Upper lobe of right lung (tissue), 1 donor: ENCODE data around the gene ZNF511. TPM values are rescaled to one million over a fixed set of nuclear protein-coding genes. Genes with fewer than 3 reads are reported as not detected.

Source experiments
- ATAC-seq: fragments of 200-7000 bp; cut with Tn5 transposase; one replicate; pipeline ENCODE4 v1.9.1; 2020; ENCODE audit warnings: mild to moderate bottlenecking, moderate library complexity
- DNase-seq: peaks from one replicate; pipeline ENCODE4 v3.0.0-alpha.2; 2020
- H3K27ac ChIP-seq: fragments of 200-600 bp; one replicate; pipeline ENCODE4 v1.8.0; 2022
- H3K27me3 ChIP-seq: fragments of 200-600 bp; one replicate; pipeline ENCODE4 v1.8.0; 2022; ENCODE audit warnings: mild to moderate bottlenecking
- H3K36me3 ChIP-seq: fragments of 200-600 bp; one replicate; pipeline ENCODE4 v1.8.0; 2022
- H3K4me1 ChIP-seq: fragments of 200-600 bp; one replicate; pipeline ENCODE4 v1.8.0; 2022
- H3K4me3 ChIP-seq: fragments of 200-600 bp; one replicate; pipeline ENCODE4 v1.8.0; 2022; ENCODE audit warnings: mild to moderate bottlenecking
- H3K9me3 ChIP-seq: fragments of 200-600 bp; one replicate; pipeline ENCODE4 v1.8.0; 2022
- intact Hi-C: fragments of 100-400 bp; cut with DNase I; formaldehyde crosslinking; loops from one replicate; pipeline ENCODE4 v1.11.0; 2022
- total RNA-seq: library from RNA; stranded (reverse); fragmentation: NEBNext Ultra II Directional; extraction: Animal tissue kit (Norgen Biotek cat#: 25700); gene quantifications from one replicate; pipeline ENCODE4 v1.2.1, GENCODE V29; 2021
- TF ChIP-seq, protein P1 (sequence below): fragments of 200-600 bp; IDR thresholded peaks from one replicate; pipeline ENCODE4 v1.8.0; 2022; ENCODE audit warnings: antibody characterized with exemption
- donor health status: DM: no; HTN: yes; CAD: no; lungs with severe emphysema.

ZNF511 gene
- total RNA-seq, 1 donor from 2014 or later = 42.8 TPM

DNA sequence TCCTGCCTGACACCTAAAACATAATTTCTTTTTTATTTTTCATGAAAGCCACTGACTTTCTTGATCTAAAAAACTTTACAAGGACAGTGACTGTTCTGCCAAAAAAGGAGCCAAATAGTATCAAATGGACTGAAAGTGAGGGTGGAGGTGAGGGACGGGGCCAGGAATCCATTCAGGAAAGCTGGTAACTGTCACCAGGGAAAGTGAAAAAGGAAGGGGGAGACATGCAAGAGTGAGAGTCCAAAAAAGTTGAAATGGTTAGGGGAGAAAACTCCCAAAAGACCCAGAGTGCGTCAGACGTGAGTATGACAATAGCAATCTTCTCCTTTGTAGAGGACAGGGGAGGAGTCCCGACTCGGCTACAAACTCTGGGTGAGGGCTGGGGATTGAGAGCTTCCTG, 35.5 kb downstream of the ZNF511 start:
- Histone ChIP-seq H3K36me3 (no peaks in the 10 kb centered on the region), H3K27ac (no peak overlapping the region), H3K4me3 (no peak overlapping the region), H3K9me3 (no peaks in the 10 kb centered on the region), H3K4me1 (no peaks in the 10 kb centered on the region), H3K27me3 (peaks cover 61% of the 10 kb centered on the region)
- ATAC-seq = no peak
- intact Hi-C loops = no loop called here
- TF ChIP-seq, protein P1, sequence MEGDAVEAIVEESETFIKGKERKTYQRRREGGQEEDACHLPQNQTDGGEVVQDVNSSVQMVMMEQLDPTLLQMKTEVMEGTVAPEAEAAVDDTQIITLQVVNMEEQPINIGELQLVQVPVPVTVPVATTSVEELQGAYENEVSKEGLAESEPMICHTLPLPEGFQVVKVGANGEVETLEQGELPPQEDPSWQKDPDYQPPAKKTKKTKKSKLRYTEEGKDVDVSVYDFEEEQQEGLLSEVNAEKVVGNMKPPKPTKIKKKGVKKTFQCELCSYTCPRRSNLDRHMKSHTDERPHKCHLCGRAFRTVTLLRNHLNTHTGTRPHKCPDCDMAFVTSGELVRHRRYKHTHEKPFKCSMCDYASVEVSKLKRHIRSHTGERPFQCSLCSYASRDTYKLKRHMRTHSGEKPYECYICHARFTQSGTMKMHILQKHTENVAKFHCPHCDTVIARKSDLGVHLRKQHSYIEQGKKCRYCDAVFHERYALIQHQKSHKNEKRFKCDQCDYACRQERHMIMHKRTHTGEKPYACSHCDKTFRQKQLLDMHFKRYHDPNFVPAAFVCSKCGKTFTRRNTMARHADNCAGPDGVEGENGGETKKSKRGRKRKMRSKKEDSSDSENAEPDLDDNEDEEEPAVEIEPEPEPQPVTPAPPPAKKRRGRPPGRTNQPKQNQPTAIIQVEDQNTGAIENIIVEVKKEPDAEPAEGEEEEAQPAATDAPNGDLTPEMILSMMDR = no peak
- DNase-seq = no peak

DNA sequence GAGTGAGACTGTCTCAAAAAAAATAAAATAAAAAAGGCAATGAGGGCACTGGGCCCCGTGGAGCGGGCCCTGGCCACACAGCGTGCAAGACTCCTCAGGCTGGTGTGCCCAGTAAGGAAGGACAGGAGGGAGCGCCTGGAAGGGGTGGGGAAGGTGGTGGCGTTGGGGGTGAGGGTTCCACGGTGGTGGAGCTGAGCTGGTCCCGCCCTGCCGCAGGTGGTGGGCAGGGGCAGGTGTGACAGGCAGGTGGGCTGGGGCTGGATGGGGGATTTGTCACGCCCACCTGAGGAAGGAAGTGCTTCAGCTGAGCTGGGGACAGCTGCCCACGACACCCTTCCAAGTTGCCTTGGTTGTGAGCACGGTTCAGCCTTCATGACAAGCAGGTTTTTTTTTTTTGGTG, 37.7 kb downstream of the ZNF511 start:
- no peak overlapping the region for H3K27ac ChIP-seq
- peaks cover 60% of the 10 kb centered on the region for H3K27me3 ChIP-seq
- TF ChIP-seq, protein P1 = no peak
- no peak for DNase-seq
- H3K4me1 ChIP-seq = no peaks in the 10 kb centered on the region
- H3K9me3 ChIP-seq = no peaks in the 10 kb centered on the region
- H3K36me3 ChIP-seq = no peaks in the 10 kb centered on the region
- intact Hi-C loops = no loop called here
- no peak for ATAC-seq
- no peak overlapping the region for H3K4me3 ChIP-seq

DNA sequence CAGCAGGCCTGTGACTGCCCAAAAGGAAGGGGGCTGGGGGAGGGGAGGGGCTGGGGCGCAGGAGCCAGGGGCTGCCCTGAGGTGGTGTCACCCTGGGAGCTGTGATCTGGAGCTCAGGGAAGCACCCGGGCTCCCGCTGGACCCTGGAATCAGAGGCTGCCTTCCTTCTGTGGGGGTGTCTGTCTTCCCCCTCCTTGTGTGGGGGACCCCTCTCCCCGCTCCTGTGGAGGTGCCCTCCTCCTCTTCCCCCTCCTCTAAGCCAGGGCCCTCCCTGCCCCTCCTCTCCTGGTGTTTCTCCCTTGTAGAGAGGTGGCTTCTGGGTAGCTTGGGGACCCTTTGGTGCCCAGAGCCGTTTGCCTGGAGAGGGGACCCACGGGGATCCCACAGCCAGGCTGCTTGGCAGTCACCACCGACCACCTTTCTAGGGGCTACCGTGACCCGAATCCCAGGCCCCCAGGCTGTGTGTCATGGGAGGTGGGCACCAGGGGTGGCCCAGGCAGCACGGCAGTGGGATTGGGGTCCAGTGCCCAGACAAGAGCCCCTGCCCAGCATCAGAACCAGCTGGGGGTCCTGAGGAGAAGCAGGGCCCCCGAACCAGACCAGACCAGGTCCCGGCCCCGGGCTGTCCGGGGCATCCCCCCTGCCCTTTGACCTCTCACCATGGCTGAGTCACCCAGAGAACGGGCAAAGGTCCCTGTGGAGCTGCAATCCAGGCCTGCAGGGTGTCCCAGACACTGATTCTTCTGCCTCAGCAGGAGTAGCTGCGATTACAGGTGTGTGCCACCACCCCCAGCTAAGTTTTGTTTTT, 39.2 kb downstream of the ZNF511 start:
- DNase-seq = no peak
- no peaks in the 10 kb centered on the region for H3K4me1 ChIP-seq

DNA sequence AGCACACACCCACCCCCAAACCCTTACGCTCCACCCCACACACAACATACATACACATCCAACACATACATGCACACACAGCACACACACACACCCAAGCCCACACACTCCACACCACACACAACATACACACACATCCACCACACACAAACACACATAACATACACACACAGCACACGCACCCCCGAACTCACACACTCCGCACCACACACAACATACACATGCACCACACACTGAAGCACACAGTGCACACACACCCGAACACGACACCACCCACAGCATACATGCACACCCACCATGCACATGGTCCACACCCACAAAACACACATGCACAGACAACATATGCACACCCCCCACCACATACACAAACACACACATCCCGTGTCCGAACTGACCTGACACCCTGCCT, 40.5 kb downstream of the ZNF511 start:
- H3K27me3 ChIP-seq = peaks cover 39% of the 10 kb centered on the region
- H3K27ac ChIP-seq = no peak overlapping the region
- ATAC-seq (no peak), DNase-seq (no peak)
- no peaks in the 10 kb centered on the region for H3K36me3 ChIP-seq
- H3K9me3 ChIP-seq = no peaks in the 10 kb centered on the region
- TF ChIP-seq, protein P1 = no peak
- intact Hi-C loops = no loop called here
- H3K4me3 ChIP-seq = no peak overlapping the region
- no peaks in the 10 kb centered on the region for H3K4me1 ChIP-seq

More for the DNA sequence above, 39.2 kb downstream of the ZNF511 start:
- Histone ChIP-seq H3K27ac (no peak overlapping the region), H3K9me3 (no peaks in the 10 kb centered on the region), H3K4me3 (no peak overlapping the region), H3K27me3 (peaks cover 45% of the 10 kb centered on the region), H3K36me3 (no peaks in the 10 kb centered on the region)
- no peak for ATAC-seq
- intact Hi-C loops = no loop called here
- TF ChIP-seq, protein P1 = no peak

DNA sequence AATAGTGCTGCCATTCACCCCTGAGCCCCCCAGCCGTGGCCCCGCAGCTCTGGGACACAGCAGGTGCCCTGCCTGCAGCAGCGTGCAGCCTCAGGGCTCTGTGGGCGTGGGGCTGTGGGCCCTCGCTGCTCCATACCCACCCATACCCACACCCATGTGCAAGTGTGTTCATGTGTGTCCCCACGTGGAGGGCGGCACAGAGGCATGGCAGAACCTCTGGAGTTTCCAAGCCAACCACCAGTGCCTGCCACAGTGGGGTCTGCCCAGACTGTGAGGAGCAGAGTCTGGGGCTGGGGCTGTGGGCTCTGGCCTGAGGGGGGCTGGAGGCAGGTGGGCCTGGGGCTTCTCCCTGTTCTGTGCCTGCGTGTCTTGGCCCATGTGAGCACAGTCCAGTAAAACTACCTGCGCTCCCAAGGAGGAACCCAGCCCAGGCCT, 40.9 kb downstream of the ZNF511 start:
- TF ChIP-seq, protein P1 = no peak
- Histone ChIP-seq H3K4me3 (no peak overlapping the region), H3K27me3 (peaks cover 35% of the 10 kb centered on the region), H3K4me1 (no peaks in the 10 kb centered on the region), H3K27ac (no peak overlapping the region), H3K36me3 (no peaks in the 10 kb centered on the region), H3K9me3 (no peaks in the 10 kb centered on the region)
- ATAC-seq = no peak
- no peak for DNase-seq
- intact Hi-C loops = no loop called here
